SKM-1 treated with dmso at 0.1 percent for 144 hours (cell line): ENCODE measurements around the gene AGBL4.
A peak's percentile ranks its signal among the peaks of the same experiment; 100 is the strongest.

ENCODE experiments used
- DNase-seq: peaks from one replicate; lab custom pipeline; 2025; ENCODE audit not compliant: unreplicated experiment; lab: John Stamatoyannopoulos, UW

Gene AGBL4

DNA sequence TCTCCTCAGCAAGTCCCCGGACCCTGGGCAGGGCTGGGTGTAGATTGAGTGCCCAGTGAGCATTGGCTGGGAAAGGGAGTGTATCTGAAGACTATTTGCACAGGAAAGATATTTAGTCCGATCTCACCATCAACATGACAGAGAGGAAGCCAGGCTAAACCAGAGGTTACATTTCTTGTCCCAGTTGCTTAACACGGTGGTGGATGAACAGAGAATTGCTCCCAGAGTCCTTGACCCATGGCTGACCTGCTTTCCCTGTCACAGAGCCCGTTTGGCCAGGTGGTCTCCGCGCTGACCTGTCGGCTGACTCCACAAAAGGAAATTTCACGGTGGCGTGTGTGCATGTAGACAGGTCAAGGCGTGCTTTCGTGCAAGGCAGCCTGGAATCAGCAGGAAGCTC is 1330.6 kb downstream of the AGBL4 start:
- no peak for DNase-seq

- DNase-seq, result no peak
Observed at GRCh38 chr1:48692235-48692634, 1331.5 kb downstream of the AGBL4 start.

DNA sequence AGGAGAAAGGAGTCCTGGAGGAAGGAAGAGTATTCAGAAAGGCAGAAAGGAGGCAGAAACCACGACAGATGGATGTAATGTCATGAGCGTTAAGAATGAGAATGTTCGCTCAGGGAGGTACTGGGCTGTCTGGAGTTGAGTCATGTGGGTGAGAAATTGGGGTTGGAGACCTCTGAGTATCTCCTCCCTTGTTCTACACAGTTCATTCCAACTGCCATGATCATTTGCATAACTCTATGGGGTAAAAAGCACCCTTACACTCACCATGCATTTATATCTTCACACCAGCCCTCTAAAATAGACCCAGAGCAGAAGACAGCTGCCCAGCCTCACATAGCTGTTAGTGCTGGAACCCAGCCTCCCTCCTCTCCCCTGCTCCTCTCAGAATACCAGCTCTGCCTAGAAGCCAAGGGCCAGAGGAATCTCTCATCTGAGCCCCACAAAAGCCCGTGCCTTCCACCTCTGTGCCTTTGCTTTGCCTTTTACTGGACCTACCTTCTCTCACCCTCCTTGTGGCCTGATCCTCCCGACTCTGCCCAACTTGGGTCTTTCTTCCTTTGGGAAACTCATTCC is 1332.2 kb downstream of the AGBL4 start:
- DNase-seq, result no peak

DNA sequence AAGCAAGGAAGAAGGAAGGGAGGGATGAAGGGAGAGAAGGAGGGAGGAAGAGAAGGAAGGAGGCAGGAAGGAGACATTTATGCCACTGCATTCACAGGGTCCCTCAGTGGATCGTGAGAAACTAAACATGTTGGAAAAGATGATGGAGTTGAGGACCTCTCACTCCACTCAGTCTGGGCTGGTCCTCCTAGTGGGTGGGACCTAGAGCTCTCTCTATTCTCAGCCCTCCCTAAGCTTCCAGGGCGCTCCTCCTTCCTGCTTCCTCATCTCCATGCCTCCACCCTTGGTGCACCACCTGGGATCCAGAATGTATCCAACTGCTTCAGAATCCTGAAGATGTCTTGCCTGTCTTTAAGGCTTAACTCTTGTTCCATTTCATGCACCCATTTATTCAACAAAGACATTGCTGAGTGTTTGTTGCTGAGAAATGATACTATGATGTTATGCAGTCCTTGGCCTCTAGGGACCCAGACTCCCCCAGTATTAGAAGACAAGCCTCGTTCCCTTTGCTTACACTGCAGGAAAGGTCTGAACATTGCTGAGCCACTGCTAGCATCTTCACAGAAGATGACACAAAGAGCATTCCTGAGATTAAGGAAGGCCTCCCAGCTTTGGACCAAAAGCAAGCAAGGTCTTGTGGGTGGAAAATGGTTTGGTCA is 1335.5 kb downstream of the AGBL4 start:
- peak; percentile 31 for DNase-seq

- DNase-seq, result no peak
Observed at GRCh38 chr1:48687282-48688045, 1336.3 kb downstream of the AGBL4 start.

DNA sequence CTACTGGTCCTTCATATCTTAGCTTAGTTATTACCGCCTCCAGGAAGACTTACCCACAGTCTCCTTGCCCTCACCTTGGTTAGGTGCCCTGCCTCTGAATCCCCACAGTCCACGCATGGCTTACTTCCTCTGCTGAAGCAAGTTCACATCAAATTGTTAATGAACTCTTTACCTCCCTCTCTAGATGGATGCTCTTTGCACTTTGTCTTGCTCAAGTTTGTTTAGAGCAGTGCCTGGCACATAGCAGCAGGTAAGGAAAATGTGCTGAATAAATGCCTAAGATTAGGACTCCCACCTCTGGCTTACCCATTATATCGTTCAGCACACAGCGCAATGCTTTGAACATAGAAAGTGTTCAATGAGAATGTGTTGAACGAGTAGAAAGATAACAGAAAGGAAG is 1337.6 kb downstream of the AGBL4 start:
- no peak for DNase-seq

GRCh38 chr1:48684381-48684780 is 1339.4 kb downstream of the AGBL4 start:
- DNase-seq, result no peak

DNA sequence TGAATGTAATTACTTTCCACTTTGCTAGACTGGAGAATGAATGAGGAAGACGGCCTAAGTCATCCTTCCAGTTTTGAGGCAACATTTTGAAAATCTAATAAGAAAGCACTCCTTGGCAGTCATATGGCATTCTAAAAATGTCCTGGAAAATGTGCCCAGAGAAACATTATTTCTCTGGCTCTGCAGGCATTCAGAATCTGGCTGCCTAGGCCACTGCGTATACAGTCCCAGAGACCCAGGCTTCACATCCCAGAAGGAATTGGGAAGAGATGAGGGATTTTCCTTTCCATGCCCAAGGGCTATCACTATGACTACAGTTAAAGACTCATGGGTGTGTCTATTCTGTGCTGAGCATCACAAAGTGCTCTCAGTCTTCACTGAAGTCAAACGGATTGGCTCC is 1339.9 kb downstream of the AGBL4 start:
- no peak for DNase-seq

- DNase-seq, result no peak
Observed at GRCh38 chr1:48681476-48682305, 1342.1 kb downstream of the AGBL4 start.

GRCh38 chr1:48680411-48681035 is 1343.2 kb downstream of the AGBL4 start:
- DNase-seq, result no peak

DNA sequence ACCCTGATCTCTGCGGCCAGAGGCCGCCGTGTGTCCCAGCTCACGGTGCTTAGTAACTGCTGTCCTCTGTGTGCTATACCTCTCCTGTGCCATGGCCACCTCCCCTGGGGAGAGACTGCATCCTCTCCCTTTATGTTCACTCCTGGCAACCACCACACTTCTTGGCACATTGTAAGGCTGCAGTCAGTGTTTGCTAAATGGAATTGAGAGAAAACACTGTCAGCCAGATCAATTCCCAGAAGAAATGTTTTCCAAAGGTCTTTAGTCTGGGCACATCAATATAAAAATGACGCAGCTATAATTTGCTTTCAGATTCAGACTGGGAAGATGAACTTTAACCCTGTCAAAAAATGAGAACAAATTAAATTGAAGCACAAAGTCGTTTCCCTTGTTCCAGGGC is 1343.9 kb downstream of the AGBL4 start:
- DNase-seq, result no peak

GRCh38 chr1:48678710-48679505 is 1344.8 kb downstream of the AGBL4 start:
- DNase-seq, result no peak

DNA sequence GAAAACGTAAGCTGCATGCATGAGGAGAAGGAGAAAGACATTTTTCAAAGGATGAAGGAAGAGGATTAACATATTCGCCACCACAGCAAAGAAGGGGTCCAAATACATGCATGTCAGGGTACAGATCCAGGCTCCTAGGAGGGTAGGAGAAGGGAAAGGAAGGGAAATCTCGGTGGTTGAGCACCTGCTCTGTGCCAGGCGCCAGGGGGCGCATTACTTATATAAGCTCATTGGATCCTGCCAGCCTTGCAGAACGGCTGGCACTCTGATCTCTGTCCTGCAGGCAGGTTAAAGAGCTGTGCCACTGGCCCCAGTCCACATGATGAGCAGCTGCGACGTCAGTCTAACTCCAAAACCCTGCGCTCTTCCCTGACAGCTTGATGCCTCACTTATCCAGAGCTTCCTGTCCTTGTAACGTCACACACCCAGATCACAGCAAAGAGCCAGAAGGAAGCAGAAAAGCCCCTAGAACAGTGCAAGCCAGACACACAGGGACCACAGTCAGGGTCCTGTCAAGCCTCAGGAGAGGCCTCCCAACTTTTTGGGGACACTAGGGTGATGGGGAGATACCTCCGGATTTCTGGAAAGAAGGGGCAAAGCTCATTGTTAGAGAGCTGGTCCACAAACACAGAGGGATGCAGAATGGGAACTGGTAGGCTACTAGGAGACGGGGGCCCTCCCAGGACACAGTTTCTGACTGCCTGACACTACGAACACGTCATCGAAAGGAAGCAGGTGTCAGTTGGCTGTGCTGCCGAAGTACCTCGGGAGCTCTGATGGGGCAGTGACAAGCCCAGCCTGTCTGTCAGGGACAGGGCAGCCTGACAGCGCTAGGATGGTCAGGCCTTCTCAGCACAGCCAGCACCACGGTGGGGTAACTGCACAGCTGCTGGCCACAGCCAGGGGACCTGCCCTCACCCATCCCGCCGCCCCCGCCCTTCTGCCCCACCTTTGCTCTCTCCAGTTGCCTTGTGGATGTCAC is 1346.2 kb downstream of the AGBL4 start:
- DNase-seq, result peak; percentile 59

GRCh38 chr1:48676822-48677221 is 1346.9 kb downstream of the AGBL4 start:
- no peak for DNase-seq

DNA sequence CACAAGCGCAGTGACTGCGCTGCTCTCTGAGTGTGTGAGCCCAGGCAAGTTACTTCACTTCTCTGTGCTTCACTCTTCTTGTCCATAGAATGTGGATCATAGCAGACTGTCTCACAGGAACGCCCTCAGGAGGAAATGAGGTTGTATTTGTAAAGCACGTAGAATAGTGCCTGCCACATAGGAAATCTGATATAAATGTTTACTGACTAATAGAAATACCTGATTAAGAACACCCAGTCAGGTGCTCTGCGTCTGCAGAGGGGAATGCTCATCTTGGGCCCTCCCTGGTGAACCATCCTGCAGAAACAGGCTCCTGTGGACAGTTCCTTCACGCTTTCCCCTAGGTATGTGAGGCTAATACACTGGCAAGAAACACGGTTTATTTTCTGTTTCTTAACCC is 1347.4 kb downstream of the AGBL4 start:
- no peak for DNase-seq

GRCh38 chr1:48675251-48675650 is 1348.5 kb downstream of the AGBL4 start:
- no peak for DNase-seq

DNA sequence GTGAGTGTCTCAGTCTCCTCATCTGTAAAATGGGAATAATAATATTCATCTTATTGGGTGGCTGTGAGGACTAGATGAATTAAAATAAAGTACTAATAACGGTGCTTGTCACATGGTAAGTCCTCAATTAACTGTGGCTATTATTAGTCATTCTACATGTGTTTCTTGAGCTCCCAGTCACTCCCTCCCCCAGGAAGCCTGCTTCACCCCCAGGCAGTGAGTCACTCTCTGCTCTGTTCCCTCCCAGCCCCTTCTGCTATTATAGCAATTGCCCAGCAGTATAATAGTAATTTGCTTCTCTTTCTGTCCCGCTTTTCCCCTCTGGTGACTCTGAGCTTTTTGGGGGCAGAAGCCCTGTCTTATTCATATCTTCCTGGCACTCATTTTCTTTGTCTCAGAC is 1349.1 kb downstream of the AGBL4 start:
- DNase-seq, result no peak

- no peak for DNase-seq
Observed at GRCh38 chr1:48673332-48674105, 1350.2 kb downstream of the AGBL4 start.
